Measurements from ENCODE around the gene PCDHGA11.
"Not testable (repeated sequence)": the region's sequence is repeated elsewhere in the genome, so short reads cannot be mapped to it uniquely, and the experiment has no call there.

The PCDHGA11 gene

GRCh38 chr5:141420855-141421488, at the start of gene PCDHGA11:
TSS of gene PCDHGA11 (plus strand) at chr5:141421051. CDS start at chr5:141421228, 177 bp downstream.
- peak; percentile 53 for DNase-seq

- DNase-seq: no peak
Measured at GRCh38 chr5:141371572-141372475, 49.0 kb upstream of the PCDHGA11 start.

GRCh38 chr5:141373673-141374317, 47.1 kb upstream of the PCDHGA11 start, which contains the start of gene PCDHGA6:
TSS of gene PCDHGA6 (plus strand) at chr5:141373891. CDS start at chr5:141374084, 193 bp downstream.
- no peak for DNase-seq

GRCh38 chr5:141374627-141375026, 46.2 kb upstream of the PCDHGA11 start:
- no peak for DNase-seq

GRCh38 chr5:141375444-141376155, 45.3 kb upstream of the PCDHGA11 start:
- not testable (repeated sequence) for DNase-seq

GRCh38 chr5:141382469-141383294, 38.2 kb upstream of the PCDHGA11 start, which contains the start of gene PCDHGA7:
TSS of gene PCDHGA7 (plus strand) at chr5:141382742. CDS start at chr5:141382900, 158 bp downstream.
- no peak for DNase-seq

- no peak for DNase-seq
Measured at GRCh38 chr5:141383345-141383744, 37.5 kb upstream of the PCDHGA11 start.

GRCh38 chr5:141384471-141385267, 36.2 kb upstream of the PCDHGA11 start:
- no peak for DNase-seq

GRCh38 chr5:141387557-141388311, 33.1 kb upstream of the PCDHGA11 start, which contains the start of gene PCDHGB4:
TSS of gene PCDHGB4 (plus strand) at chr5:141387698. CDS start at chr5:141387885, 187 bp downstream.
- DNase-seq: peak; percentile 24

- no peak for DNase-seq
Measured at GRCh38 chr5:141388661-141389060, 32.2 kb upstream of the PCDHGA11 start.

GRCh38 chr5:141389153-141390042, 31.5 kb upstream of the PCDHGA11 start:
- DNase-seq: no peak

- DNase-seq: no peak
Measured at GRCh38 chr5:141392429-141393198, 28.2 kb upstream of the PCDHGA11 start, which contains the start of gene PCDHGA8. TSS of gene PCDHGA8 (plus strand) at chr5:141392633. CDS start at chr5:141392814, 181 bp downstream.

GRCh38 chr5:141393267-141393666, 27.6 kb upstream of the PCDHGA11 start:
- DNase-seq: no peak

GRCh38 chr5:141394401-141395187, 26.3 kb upstream of the PCDHGA11 start:
- DNase-seq: not testable (repeated sequence)

GRCh38 chr5:141397756-141398551, 22.9 kb upstream of the PCDHGA11 start, which contains the start of gene PCDHGB5:
TSS of gene PCDHGB5 (plus strand) at chr5:141397947. CDS start at chr5:141398128, 181 bp downstream.
- DNase-seq: peak; percentile 35

- no peak for DNase-seq
Measured at GRCh38 chr5:141398608-141399007, 22.2 kb upstream of the PCDHGA11 start.
